HCT116 (cell line): ENCODE measurements around the gene MYO3B. TPM values are rescaled to one million over a fixed set of nuclear protein-coding genes. Genes with fewer than 3 reads are reported as not detected.

Experiments
- ATAC-seq: fragments of 200-7000 bp; cut with Tn5 transposase; 2 replicates; pipeline ENCODE4 v1.9.1; 2020; ENCODE audit warnings: mild to moderate bottlenecking, moderate library complexity
- BruUV-seq: library from RNA; stranded (reverse); fragments of 400-500 nt; replicated peaks from 2 replicates; lab custom pipeline; 2021; lab: Mats Ljungman, UMichigan
- CTCF ChIA-PET: fragments of 300-600 bp; sonication (Branson Sonifier 250); formaldehyde crosslinking; loops from one replicate; lab custom pipeline; 2021; ENCODE audit warnings: antibody characterized with exemption; lab: Charles Lee
- POLR2A ChIA-PET: fragments of 300-600, 350-600 bp; sonication (Branson Sonifier 250); formaldehyde crosslinking; loops from one replicate; lab custom pipeline; 2021; ENCODE audit warnings: antibody characterized with exemption; lab: Charles Lee
- RAD21 ChIA-PET, 2 experiments: fragments of 300-600 bp; sonication (Branson Sonifier 250); formaldehyde crosslinking; loops; one replicate each; lab custom pipeline; 2023; ENCODE audit warnings: low total read pairs in 2 of 2; ENCODE audit not compliant: uncharacterized antibody in 2 of 2, unreplicated experiment in 2 of 2, low non-redundant PET in 1 of 2; lab: Charles Lee
- DNase-seq: peaks from one replicate; pipeline ENCODE4 v3.0.0-alpha.2; 2010; ENCODE audit warnings: low read depth, low spot score
- H2AFZ ChIP-seq: fragments of 200-600 bp; shearing (Covaris generic), sonication (generic); 2 replicates; pipeline ENCODE4 v1.6.1; 2017; ENCODE audit warnings: low read depth, mixed run types, mixed read lengths, antibody characterized with exemption, low read length; ENCODE audit not compliant: poor library complexity, severe bottlenecking
- H3K27ac ChIP-seq: 2 replicates; pipeline ENCODE4 v1.5.1; 2012; ENCODE audit warnings: low read depth, low read length
- H3K27me3 ChIP-seq: fragments of 200-600 bp; sonication (generic); 2 replicates; pipeline ENCODE4 v1.6.1; 2016; ENCODE audit warnings: mixed run types, low read length, mixed read lengths; ENCODE audit not compliant: insufficient read depth
- H3K36me3 ChIP-seq, 2 experiments: fragments of 200-500 bp in 1 of 2; fragments of 200-600 bp in 1 of 2; sonication (Bioruptor generic) in 1 of 2; sonication (generic) in 1 of 2; 2 replicates each; pipeline versions ENCODE4 v1.5.1 to v1.6.1; 2014 to 2016; ENCODE audit warnings: low read length in 2 of 2, inconsistent platforms in 1 of 2, mixed read lengths in 1 of 2, mixed run types in 1 of 2; ENCODE audit not compliant: insufficient read depth in 2 of 2, control insufficient read depth in 1 of 2
- H3K4me1 ChIP-seq, 2 experiments: fragments of 200-600 bp in 1 of 2; sonication (generic) in 1 of 2; 2 replicates each; pipeline versions ENCODE4 v1.5.1 to v1.6.1; 2012 to 2017; ENCODE audit warnings: low read length in 2 of 2, inconsistent platforms in 1 of 2, mild to moderate bottlenecking in 1 of 2, mixed read lengths in 1 of 2, mixed run types in 1 of 2, moderate library complexity in 1 of 2; ENCODE audit not compliant: insufficient read depth in 2 of 2, control insufficient read depth in 1 of 2
- H3K4me2 ChIP-seq: fragments of 200-600 bp; sonication (generic); 2 replicates; pipeline ENCODE4 v1.6.1; 2017; ENCODE audit warnings: mixed run types, low read length, mixed read lengths
- H3K4me3 ChIP-seq, 2 experiments: fragments of 200-600 bp in 1 of 2; sonication (generic) in 1 of 2; replicated peaks in 1 of 2; 2 replicates each; pipeline ENCODE4 v1.5.1; 2011 to 2016; ENCODE audit warnings: low read length in 2 of 2, control low read depth in 1 of 2, low read depth in 1 of 2, mild to moderate bottlenecking in 1 of 2, mixed read lengths in 1 of 2, mixed run types in 1 of 2
- H3K79me2 ChIP-seq: fragments of 200-600 bp; sonication (generic); 2 replicates; pipeline ENCODE4 v1.6.1; 2017; ENCODE audit warnings: mild to moderate bottlenecking, mixed run types, low read length, moderate library complexity, mixed read lengths; ENCODE audit not compliant: insufficient read depth
- H3K9ac ChIP-seq: fragments of 200-600 bp; sonication (generic); 2 replicates; pipeline ENCODE4 v1.6.1; 2016; ENCODE audit warnings: low read length, mixed read lengths
- H3K9me2 ChIP-seq: fragments of 200-600 bp; sonication (generic), shearing (Covaris generic); 2 replicates; pipeline ENCODE4 v1.6.1; 2017; ENCODE audit warnings: mixed run types, mild to moderate bottlenecking, moderate library complexity; ENCODE audit not compliant: insufficient read depth
- H3K9me3 ChIP-seq, 2 experiments: fragments of 200-500 bp in 1 of 2; fragments of 200-600 bp in 1 of 2; sonication (Bioruptor generic) in 1 of 2; sonication (generic) in 1 of 2; 2 replicates each; pipeline ENCODE4 v1.6.1; 2014 to 2017; ENCODE audit warnings: low read length in 2 of 2, mixed read lengths in 2 of 2, inconsistent platforms in 1 of 2, low read depth in 1 of 2, mild to moderate bottlenecking in 1 of 2, mixed run types in 1 of 2, moderate library complexity in 1 of 2; ENCODE audit not compliant: control insufficient read depth in 1 of 2, insufficient read depth in 1 of 2
- H4K20me1 ChIP-seq: fragments of 200-600 bp; sonication (generic), shearing (Covaris generic); 2 replicates; pipeline ENCODE4 v1.6.1; 2017; ENCODE audit warnings: mixed run types, mild to moderate bottlenecking, moderate library complexity; ENCODE audit not compliant: insufficient read depth
- CBX3 ChIP-seq: IDR thresholded peaks from 2 replicates; pipeline ENCODE4 v1.6.1; 2012; ENCODE audit warnings: low read depth
- CTCF ChIP-seq, 3 experiments: fragments of 200-600 bp in 1 of 3; sonication (generic) in 1 of 3; IDR thresholded peaks in 2 of 3; conservative IDR thresholded peaks in 1 of 3; 2 replicates each; pipeline ENCODE4 v1.5.1; 2012 to 2017; ENCODE audit warnings: low read depth in 2 of 3, low read length in 2 of 3, antibody characterized with exemption in 1 of 3, borderline replicate concordance in 1 of 3, control low read depth in 1 of 3, mild to moderate bottlenecking in 1 of 3, mixed read lengths in 1 of 3, mixed run types in 1 of 3, moderate library complexity in 1 of 3; ENCODE audit not compliant: insufficient read depth in 1 of 3
- EGR1 ChIP-seq: IDR thresholded peaks from 2 replicates; pipeline ENCODE4 v1.6.1; 2012; ENCODE audit warnings: low read depth
- EZH2phosphoT487 ChIP-seq: fragments of 200-600 bp; IDR thresholded peaks from 2 replicates; pipeline ENCODE4 v1.6.1; 2018; ENCODE audit warnings: antibody characterized with exemption, borderline replicate concordance
- JUND ChIP-seq: IDR thresholded peaks from 2 replicates; pipeline ENCODE4 v1.6.1; 2012
- POLR2A ChIP-seq: IDR thresholded peaks from 2 replicates; pipeline ENCODE4 v1.7.0; 2011; ENCODE audit warnings: borderline replicate concordance; ENCODE audit not compliant: insufficient read depth, insufficient read length; ENCODE audit errors: extremely low read depth
- POLR2AphosphoS5 ChIP-seq: IDR thresholded peaks from 2 replicates; pipeline ENCODE4 v1.6.1; 2011; ENCODE audit warnings: mild to moderate bottlenecking, low read depth, low read length, moderate library complexity
- RAD21 ChIP-seq: IDR thresholded peaks from 2 replicates; pipeline ENCODE4 v1.6.1; 2012; ENCODE audit warnings: low read depth, mild to moderate bottlenecking
- ZNF274 ChIP-seq: fragments of 200-500 bp; sonication (Bioruptor generic); IDR thresholded peaks from 2 replicates; pipeline ENCODE4 v1.6.1; 2014; ENCODE audit warnings: mild to moderate bottlenecking, low read depth, low read length, inconsistent platforms
- intact Hi-C: fragments of 100-400 bp; cut with micrococcal nuclease; formaldehyde crosslinking; loops from 2 replicates; pipeline ENCODE4 v1.10.0; 2022
- total RNA-seq: library from RNA; stranded (reverse); gene quantifications from one replicate; pipeline ENCODE4 v1.2.1, GENCODE V29; 2021; ENCODE audit not compliant: unreplicated experiment
- TF ChIP-seq, protein P1 (sequence below): IDR thresholded peaks from 2 replicates; pipeline ENCODE4 v1.6.1; 2012; ENCODE audit warnings: low read depth

MYO3B gene
- total RNA-seq, 1 experiment from 2014 or later: not detected

DNA sequence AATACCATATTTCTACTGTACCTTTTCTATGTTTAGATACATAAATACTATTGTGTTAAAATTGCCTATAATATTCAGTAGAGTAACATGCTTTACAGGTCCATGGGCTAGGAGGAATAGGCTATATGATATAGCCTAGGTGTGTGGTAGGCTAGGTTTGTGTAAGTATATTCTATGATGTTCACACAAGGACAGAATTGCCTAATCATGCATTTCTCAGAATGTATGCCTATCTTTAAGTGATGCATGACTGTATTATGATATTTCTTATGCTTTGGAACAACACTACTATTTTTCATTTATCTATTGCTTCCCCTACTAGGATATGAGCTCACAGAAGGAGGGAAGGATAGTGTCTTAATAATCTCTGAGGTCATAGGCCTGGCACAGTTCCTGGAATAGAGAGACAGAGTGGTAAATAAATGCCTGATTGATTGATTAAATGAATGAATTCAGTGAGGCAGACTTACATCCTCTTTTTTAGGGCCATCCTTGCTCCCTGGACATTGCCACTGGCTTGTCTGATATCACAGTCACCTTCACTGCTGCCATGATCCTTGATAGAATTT, 121.0 kb downstream of the MYO3B start:
- RAD21 ChIA-PET: no interaction called here
- Histone ChIP-seq H3K79me2 (no peaks in the 10 kb centered on the region), H3K9ac (no peak overlapping the region), H3K9me3 (peaks cover 0 to 5% of the 10 kb centered on the region in 2 experiments; a peak in 1 of 4 replicates), H3K27ac (no peak overlapping the region), H2AFZ (no peak overlapping the region), H4K20me1 (no peaks in the 10 kb centered on the region), H3K4me3 (no peak overlapping the region), H3K4me1 (no peaks in the 10 kb centered on the region), H3K36me3 (no peaks in the 10 kb centered on the region), H3K4me2 (no peak overlapping the region), H3K27me3 (no peaks in the 10 kb centered on the region), H3K9me2 (no peaks in the 10 kb centered on the region)
- intact Hi-C loops: no loop called here
- BruUV-seq: no TSS peak
- ATAC-seq (no peak), DNase-seq (no peak)
- POLR2A ChIA-PET: no interaction called here
- CTCF ChIA-PET: no interaction called here
- TF ChIP-seq, protein P1, sequence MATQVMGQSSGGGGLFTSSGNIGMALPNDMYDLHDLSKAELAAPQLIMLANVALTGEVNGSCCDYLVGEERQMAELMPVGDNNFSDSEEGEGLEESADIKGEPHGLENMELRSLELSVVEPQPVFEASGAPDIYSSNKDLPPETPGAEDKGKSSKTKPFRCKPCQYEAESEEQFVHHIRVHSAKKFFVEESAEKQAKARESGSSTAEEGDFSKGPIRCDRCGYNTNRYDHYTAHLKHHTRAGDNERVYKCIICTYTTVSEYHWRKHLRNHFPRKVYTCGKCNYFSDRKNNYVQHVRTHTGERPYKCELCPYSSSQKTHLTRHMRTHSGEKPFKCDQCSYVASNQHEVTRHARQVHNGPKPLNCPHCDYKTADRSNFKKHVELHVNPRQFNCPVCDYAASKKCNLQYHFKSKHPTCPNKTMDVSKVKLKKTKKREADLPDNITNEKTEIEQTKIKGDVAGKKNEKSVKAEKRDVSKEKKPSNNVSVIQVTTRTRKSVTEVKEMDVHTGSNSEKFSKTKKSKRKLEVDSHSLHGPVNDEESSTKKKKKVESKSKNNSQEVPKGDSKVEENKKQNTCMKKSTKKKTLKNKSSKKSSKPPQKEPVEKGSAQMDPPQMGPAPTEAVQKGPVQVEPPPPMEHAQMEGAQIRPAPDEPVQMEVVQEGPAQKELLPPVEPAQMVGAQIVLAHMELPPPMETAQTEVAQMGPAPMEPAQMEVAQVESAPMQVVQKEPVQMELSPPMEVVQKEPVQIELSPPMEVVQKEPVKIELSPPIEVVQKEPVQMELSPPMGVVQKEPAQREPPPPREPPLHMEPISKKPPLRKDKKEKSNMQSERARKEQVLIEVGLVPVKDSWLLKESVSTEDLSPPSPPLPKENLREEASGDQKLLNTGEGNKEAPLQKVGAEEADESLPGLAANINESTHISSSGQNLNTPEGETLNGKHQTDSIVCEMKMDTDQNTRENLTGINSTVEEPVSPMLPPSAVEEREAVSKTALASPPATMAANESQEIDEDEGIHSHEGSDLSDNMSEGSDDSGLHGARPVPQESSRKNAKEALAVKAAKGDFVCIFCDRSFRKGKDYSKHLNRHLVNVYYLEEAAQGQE: no peak
- TF ChIP-seq POLR2A (no peak), POLR2AphosphoS5 (no peak), JUND (no peak), ZNF274 (no peak), EGR1 (no peak), CBX3 (no peak), CTCF (IDR thresholded peaks at IDR 0.05 in 2 of 3, conservative IDR thresholded peaks at IDR 0.05 in 1 of 3; ENCODE audit: borderline replicate concordance in 1 of 3, insufficient read depth in 1 of 3, low read depth in 2 of 3, low read length in 2 of 3) (no peak), RAD21 (no peak), EZH2phosphoT487 (no peak)
